Transverse colon (tissue), 4 donors: ENCODE measurements around the gene HRG. TPM values are rescaled to one million over a fixed set of nuclear protein-coding genes. Genes with fewer than 3 reads are reported as not detected.

ENCODE experiments used
- DNase-seq: peaks from one replicate; pipeline ENCODE4 v3.0.0-alpha.2; 2019
- H3K27ac ChIP-seq, 4 donors: fragments of 200-600 bp; sonication (generic); 2 replicates each; pipeline ENCODE4 v1.5.1; 2016 to 2018; ENCODE audit warnings: inconsistent platforms in 4 of 4
- H3K27me3 ChIP-seq: fragments of 200-600 bp; sonication (generic); 2 replicates; pipeline ENCODE4 v1.5.1; 2017; ENCODE audit warnings: inconsistent platforms
- H3K36me3 ChIP-seq, 4 donors: fragments of 200-600 bp; sonication (generic); 2 replicates each; pipeline ENCODE4 v1.5.1; 2017 to 2019; ENCODE audit warnings: inconsistent platforms in 4 of 4
- H3K4me1 ChIP-seq, 4 donors: fragments of 200-600 bp; sonication (generic); 2 replicates each; pipeline ENCODE4 v1.5.1; 2017 to 2020; ENCODE audit warnings: inconsistent platforms in 4 of 4
- H3K4me3 ChIP-seq, 4 donors: fragments of 200-600 bp; sonication (generic); 1 replicate in 1 of 4; 2 replicates in 3 of 4; pipeline versions ENCODE4 v1.5.1 to v1.6.1; 2017 to 2019; ENCODE audit warnings: inconsistent platforms in 4 of 4
- H3K9me3 ChIP-seq, 2 donors: fragments of 200-600 bp; sonication (generic); 2 replicates each; pipeline ENCODE4 v1.5.1; 2017 to 2019; ENCODE audit warnings: inconsistent platforms in 2 of 2
- CTCF ChIP-seq, 5 experiments: fragments of 200-600 bp in 3 of 5; fragments of 450-650 bp in 2 of 5; sonication (generic) in 3 of 5; IDR thresholded peaks; 1 replicate in 2 of 5; 2 replicates in 3 of 5; pipeline ENCODE4 v1.5.1; 2016 to 2017; ENCODE audit warnings: antibody characterized with exemption in 5 of 5, inconsistent platforms in 3 of 5, mild to moderate bottlenecking in 2 of 5, moderate library complexity in 1 of 5
- EP300 ChIP-seq: sonication (generic); formaldehyde crosslinking; IDR thresholded peaks from one replicate; pipeline ENCODE4 v1.6.1; 2017; ENCODE audit warnings: antibody characterized with exemption, low read depth
- POLR2A ChIP-seq: fragments of 450-650 bp; IDR thresholded peaks from one replicate; pipeline ENCODE4 v1.6.1; 2016; ENCODE audit warnings: antibody characterized with exemption, mild to moderate bottlenecking, moderate library complexity
- POLR2AphosphoS5 ChIP-seq, 3 donors: sonication (generic); formaldehyde crosslinking; IDR thresholded peaks; one replicate each; pipeline ENCODE4 v1.6.1; 2016; ENCODE audit warnings: antibody characterized with exemption in 3 of 3
- WGBS, 2 donors: methylation state at CpG; one replicate each; pipeline ENCODE4 v1.1.5; 2018; ENCODE audit warnings: low coverage in 1 of 2; 5-methylcytosine and 5-hydroxymethylcytosine counted together
- in situ Hi-C, 4 donors: fragments of 200-750 bp; cut with MboI; loops; one replicate each; pipeline versions ENCODE4 v1.15.0 to v1.15.1; 2017; ENCODE audit warnings: low sequenced_read_pairs in 3 of 4, low pct_ligation_motif_present in 1 of 4, low pct_unique_long_range_greater_than_20kb in 1 of 4
- intact Hi-C: fragments of 100-400 bp; cut with DNase I; formaldehyde crosslinking; loops from one replicate; pipeline ENCODE4 v1.15.1; 2023; ENCODE audit warnings: low total_unique reads
- total RNA-seq, 4 donors: library from RNA; depleted of rRNA; stranded (reverse); fragments of >200 nt; gene quantifications; one replicate each; pipeline ENCODE4 v1.1.0, GENCODE V29; 2016

HRG gene
- total RNA-seq, 4 donors from 2014 or later: not detected

- intact Hi-C loops: no loop called here
- H3K4me1 ChIP-seq: no peaks in the 10 kb centered on the region
- H3K9me3 ChIP-seq: no peaks in the 10 kb centered on the region
- TF ChIP-seq POLR2AphosphoS5 (IDR thresholded peaks at IDR 0.05) (no peak), CTCF (IDR thresholded peaks at IDR 0.05) (no peak), POLR2A (no peak), EP300 (no peak)
- whole genome bisulfite sequencing, 2 donors: 85 to 100% methylated on average over 3 to 7 of the region's 7 CpGs
- no peaks in the 10 kb centered on the region for H3K27me3 ChIP-seq
- no peaks in the 10 kb centered on the region for H3K36me3 ChIP-seq
- in situ Hi-C loops: no loop called here
- no peak overlapping the region for H3K27ac ChIP-seq
- no peak for DNase-seq
- no peak overlapping the region for H3K4me3 ChIP-seq
These were observed 25.9 kb downstream of the HRG start for GRCh38 chr3:186691676-186692075.

- intact Hi-C loops (no loop called here), in situ Hi-C loops (no loop called here)
- Histone ChIP-seq H3K27me3 (no peaks in the 10 kb centered on the region), H3K36me3 (no peaks in the 10 kb centered on the region), H3K27ac (no peak overlapping the region), H3K4me1 (no peaks in the 10 kb centered on the region), H3K4me3 (no peak overlapping the region), H3K9me3 (no peaks in the 10 kb centered on the region)
- TF ChIP-seq EP300 (no peak), CTCF (IDR thresholded peaks at IDR 0.05) (no peak), POLR2A (no peak), POLR2AphosphoS5 (IDR thresholded peaks at IDR 0.05) (no peak)
- WGBS, 2 donors: 68 to 73% methylated on average over 3 of the region's 3 CpGs
- DNase-seq: no peak
These were observed 28.0 kb downstream of the HRG start for GRCh38 chr3:186693843-186694242.

- H3K36me3 ChIP-seq: no peaks in the 10 kb centered on the region
- H3K4me3 ChIP-seq: no peak overlapping the region
- TF ChIP-seq CTCF (IDR thresholded peaks at IDR 0.05): no peak
- TF ChIP-seq POLR2AphosphoS5 (IDR thresholded peaks at IDR 0.05): no peak
- TF ChIP-seq POLR2A: no peak
- TF ChIP-seq EP300: no peak
- 63 to 77% methylated on average over 3 to 6 of the region's 6 CpGs for WGBS, 2 donors
- H3K27ac ChIP-seq: no peak overlapping the region
- intact Hi-C loops (no loop called here), in situ Hi-C loops (no loop called here)
- no peaks in the 10 kb centered on the region for H3K4me1 ChIP-seq
- no peaks in the 10 kb centered on the region for H3K9me3 ChIP-seq
- DNase-seq: no peak
- no peaks in the 10 kb centered on the region for H3K27me3 ChIP-seq
These were observed 28.6 kb downstream of the HRG start for GRCh38 chr3:186694288-186695032.

GRCh38 chr3:186696522-186696921 lies 30.7 kb downstream of the HRG start:
- H3K4me3 ChIP-seq: no peak overlapping the region
- TF ChIP-seq EP300: no peak
- TF ChIP-seq POLR2AphosphoS5 (IDR thresholded peaks at IDR 0.05): no peak
- TF ChIP-seq POLR2A: no peak
- no peak for TF ChIP-seq CTCF (IDR thresholded peaks at IDR 0.05)
- no peak overlapping the region for H3K27ac ChIP-seq
- H3K36me3 ChIP-seq: no peaks in the 10 kb centered on the region
- no peaks in the 10 kb centered on the region for H3K9me3 ChIP-seq
- intact Hi-C loops: no loop called here
- 87 to 100% methylated on average over 2 of the region's 2 CpGs for WGBS, 2 donors
- DNase-seq: no peak
- no peaks in the 10 kb centered on the region for H3K4me1 ChIP-seq
- H3K27me3 ChIP-seq: no peaks in the 10 kb centered on the region
- in situ Hi-C loops: no loop called here
